HCT116 (cell line): ENCODE measurements around the gene PDE7B. TPM values are rescaled to one million over a fixed set of nuclear protein-coding genes. Genes with fewer than 3 reads are reported as not detected.

Experiments
- ATAC-seq: fragments of 200-7000 bp; cut with Tn5 transposase; 2 replicates; pipeline ENCODE4 v1.9.1; 2020; ENCODE audit warnings: mild to moderate bottlenecking, moderate library complexity
- BruUV-seq: library from RNA; stranded (reverse); fragments of 400-500 nt; replicated peaks from 2 replicates; lab custom pipeline; 2021; lab: Mats Ljungman, UMichigan
- CTCF ChIA-PET: fragments of 300-600 bp; sonication (Branson Sonifier 250); formaldehyde crosslinking; loops from one replicate; lab custom pipeline; 2021; ENCODE audit warnings: antibody characterized with exemption; lab: Charles Lee
- POLR2A ChIA-PET: fragments of 300-600, 350-600 bp; sonication (Branson Sonifier 250); formaldehyde crosslinking; loops from one replicate; lab custom pipeline; 2021; ENCODE audit warnings: antibody characterized with exemption; lab: Charles Lee
- RAD21 ChIA-PET, 2 experiments: fragments of 300-600 bp; sonication (Branson Sonifier 250); formaldehyde crosslinking; loops; one replicate each; lab custom pipeline; 2023; ENCODE audit warnings: low total read pairs in 2 of 2; ENCODE audit not compliant: uncharacterized antibody in 2 of 2, unreplicated experiment in 2 of 2, low non-redundant PET in 1 of 2; lab: Charles Lee
- DNase-seq: peaks from one replicate; pipeline ENCODE4 v3.0.0-alpha.2; 2010; ENCODE audit warnings: low read depth, low spot score
- H2AFZ ChIP-seq: fragments of 200-600 bp; shearing (Covaris generic), sonication (generic); 2 replicates; pipeline ENCODE4 v1.6.1; 2017; ENCODE audit warnings: low read depth, mixed run types, mixed read lengths, antibody characterized with exemption, low read length; ENCODE audit not compliant: poor library complexity, severe bottlenecking
- H3K27ac ChIP-seq: 2 replicates; pipeline ENCODE4 v1.5.1; 2012; ENCODE audit warnings: low read depth, low read length
- H3K27me3 ChIP-seq: fragments of 200-600 bp; sonication (generic); 2 replicates; pipeline ENCODE4 v1.6.1; 2016; ENCODE audit warnings: mixed run types, low read length, mixed read lengths; ENCODE audit not compliant: insufficient read depth
- H3K36me3 ChIP-seq, 2 experiments: fragments of 200-500 bp in 1 of 2; fragments of 200-600 bp in 1 of 2; sonication (Bioruptor generic) in 1 of 2; sonication (generic) in 1 of 2; 2 replicates each; pipeline versions ENCODE4 v1.5.1 to v1.6.1; 2014 to 2016; ENCODE audit warnings: low read length in 2 of 2, inconsistent platforms in 1 of 2, mixed read lengths in 1 of 2, mixed run types in 1 of 2; ENCODE audit not compliant: insufficient read depth in 2 of 2, control insufficient read depth in 1 of 2
- H3K4me1 ChIP-seq, 2 experiments: fragments of 200-600 bp in 1 of 2; sonication (generic) in 1 of 2; 2 replicates each; pipeline versions ENCODE4 v1.5.1 to v1.6.1; 2012 to 2017; ENCODE audit warnings: low read length in 2 of 2, inconsistent platforms in 1 of 2, mild to moderate bottlenecking in 1 of 2, mixed read lengths in 1 of 2, mixed run types in 1 of 2, moderate library complexity in 1 of 2; ENCODE audit not compliant: insufficient read depth in 2 of 2, control insufficient read depth in 1 of 2
- H3K4me2 ChIP-seq: fragments of 200-600 bp; sonication (generic); 2 replicates; pipeline ENCODE4 v1.6.1; 2017; ENCODE audit warnings: mixed run types, low read length, mixed read lengths
- H3K4me3 ChIP-seq, 2 experiments: fragments of 200-600 bp in 1 of 2; sonication (generic) in 1 of 2; replicated peaks in 1 of 2; 2 replicates each; pipeline ENCODE4 v1.5.1; 2011 to 2016; ENCODE audit warnings: low read length in 2 of 2, control low read depth in 1 of 2, low read depth in 1 of 2, mild to moderate bottlenecking in 1 of 2, mixed read lengths in 1 of 2, mixed run types in 1 of 2
- H3K79me2 ChIP-seq: fragments of 200-600 bp; sonication (generic); 2 replicates; pipeline ENCODE4 v1.6.1; 2017; ENCODE audit warnings: mild to moderate bottlenecking, mixed run types, low read length, moderate library complexity, mixed read lengths; ENCODE audit not compliant: insufficient read depth
- H3K9ac ChIP-seq: fragments of 200-600 bp; sonication (generic); 2 replicates; pipeline ENCODE4 v1.6.1; 2016; ENCODE audit warnings: low read length, mixed read lengths
- H3K9me2 ChIP-seq: fragments of 200-600 bp; sonication (generic), shearing (Covaris generic); 2 replicates; pipeline ENCODE4 v1.6.1; 2017; ENCODE audit warnings: mixed run types, mild to moderate bottlenecking, moderate library complexity; ENCODE audit not compliant: insufficient read depth
- H3K9me3 ChIP-seq, 2 experiments: fragments of 200-500 bp in 1 of 2; fragments of 200-600 bp in 1 of 2; sonication (Bioruptor generic) in 1 of 2; sonication (generic) in 1 of 2; 2 replicates each; pipeline ENCODE4 v1.6.1; 2014 to 2017; ENCODE audit warnings: low read length in 2 of 2, mixed read lengths in 2 of 2, inconsistent platforms in 1 of 2, low read depth in 1 of 2, mild to moderate bottlenecking in 1 of 2, mixed run types in 1 of 2, moderate library complexity in 1 of 2; ENCODE audit not compliant: control insufficient read depth in 1 of 2, insufficient read depth in 1 of 2
- H4K20me1 ChIP-seq: fragments of 200-600 bp; sonication (generic), shearing (Covaris generic); 2 replicates; pipeline ENCODE4 v1.6.1; 2017; ENCODE audit warnings: mixed run types, mild to moderate bottlenecking, moderate library complexity; ENCODE audit not compliant: insufficient read depth
- CBX3 ChIP-seq: IDR thresholded peaks from 2 replicates; pipeline ENCODE4 v1.6.1; 2012; ENCODE audit warnings: low read depth
- POLR2A ChIP-seq: IDR thresholded peaks from 2 replicates; pipeline ENCODE4 v1.7.0; 2011; ENCODE audit warnings: borderline replicate concordance; ENCODE audit not compliant: insufficient read depth, insufficient read length; ENCODE audit errors: extremely low read depth
- intact Hi-C: fragments of 100-400 bp; cut with micrococcal nuclease; formaldehyde crosslinking; loops from 2 replicates; pipeline ENCODE4 v1.10.0; 2022
- total RNA-seq: library from RNA; stranded (reverse); gene quantifications from one replicate; pipeline ENCODE4 v1.2.1, GENCODE V29; 2021; ENCODE audit not compliant: unreplicated experiment
- TF ChIP-seq, protein P1 (sequence below), 3 experiments: fragments of 200-600 bp in 1 of 3; sonication (generic) in 1 of 3; IDR thresholded peaks in 2 of 3; conservative IDR thresholded peaks in 1 of 3; 2 replicates each; pipeline ENCODE4 v1.5.1; 2012 to 2017; ENCODE audit warnings: low read depth in 2 of 3, low read length in 2 of 3, antibody characterized with exemption in 1 of 3, borderline replicate concordance in 1 of 3, control low read depth in 1 of 3, mild to moderate bottlenecking in 1 of 3, mixed read lengths in 1 of 3, mixed run types in 1 of 3, moderate library complexity in 1 of 3; ENCODE audit not compliant: insufficient read depth in 1 of 3
- TF ChIP-seq, protein P2 (sequence below): IDR thresholded peaks from 2 replicates; pipeline ENCODE4 v1.6.1; 2012

PDE7B gene
- total RNA-seq, 1 experiment from 2014 or later, result 0.61 TPM

DNA sequence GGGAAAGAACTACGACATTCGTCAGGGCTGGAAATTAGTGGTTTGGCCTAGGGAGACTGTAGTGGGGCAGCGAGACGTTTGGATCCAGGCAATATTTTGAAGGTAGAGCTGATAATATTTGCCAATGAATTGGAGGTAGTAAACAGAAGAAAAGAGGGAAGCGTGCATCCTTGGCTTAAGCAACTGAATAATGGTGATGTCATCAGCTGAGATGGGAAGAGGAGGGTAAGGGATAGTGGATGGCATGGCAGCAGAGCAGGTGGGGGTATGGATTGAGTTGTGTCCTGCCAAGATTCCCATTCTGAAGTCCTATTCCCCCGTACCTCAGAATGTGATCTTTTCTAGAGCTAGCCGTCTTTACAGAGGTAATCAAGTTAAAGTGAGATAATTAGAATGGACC lies 119.2 kb downstream of the PDE7B start:
- DNase-seq (no peak), ATAC-seq (no peak)
- Histone ChIP-seq H3K27ac (no peak overlapping the region), H4K20me1 (no peaks in the 10 kb centered on the region), H3K79me2 (no peaks in the 10 kb centered on the region), H3K4me3 (no peak overlapping the region), H3K4me1 (no peaks in the 10 kb centered on the region), H3K27me3 (no peaks in the 10 kb centered on the region), H3K36me3 (no peaks in the 10 kb centered on the region), H2AFZ (no peak overlapping the region), H3K4me2 (no peak overlapping the region), H3K9me3 (no peaks in the 10 kb centered on the region), H3K9me2 (no peaks in the 10 kb centered on the region; the same call in 1 of the 2 replicates), H3K9ac (no peak overlapping the region)
- ChIA-PET RAD21 (no interaction called here), POLR2A (no interaction called here), CTCF (no interaction called here)
- TF ChIP-seq POLR2A, result no peak
- TF ChIP-seq, protein P1, sequence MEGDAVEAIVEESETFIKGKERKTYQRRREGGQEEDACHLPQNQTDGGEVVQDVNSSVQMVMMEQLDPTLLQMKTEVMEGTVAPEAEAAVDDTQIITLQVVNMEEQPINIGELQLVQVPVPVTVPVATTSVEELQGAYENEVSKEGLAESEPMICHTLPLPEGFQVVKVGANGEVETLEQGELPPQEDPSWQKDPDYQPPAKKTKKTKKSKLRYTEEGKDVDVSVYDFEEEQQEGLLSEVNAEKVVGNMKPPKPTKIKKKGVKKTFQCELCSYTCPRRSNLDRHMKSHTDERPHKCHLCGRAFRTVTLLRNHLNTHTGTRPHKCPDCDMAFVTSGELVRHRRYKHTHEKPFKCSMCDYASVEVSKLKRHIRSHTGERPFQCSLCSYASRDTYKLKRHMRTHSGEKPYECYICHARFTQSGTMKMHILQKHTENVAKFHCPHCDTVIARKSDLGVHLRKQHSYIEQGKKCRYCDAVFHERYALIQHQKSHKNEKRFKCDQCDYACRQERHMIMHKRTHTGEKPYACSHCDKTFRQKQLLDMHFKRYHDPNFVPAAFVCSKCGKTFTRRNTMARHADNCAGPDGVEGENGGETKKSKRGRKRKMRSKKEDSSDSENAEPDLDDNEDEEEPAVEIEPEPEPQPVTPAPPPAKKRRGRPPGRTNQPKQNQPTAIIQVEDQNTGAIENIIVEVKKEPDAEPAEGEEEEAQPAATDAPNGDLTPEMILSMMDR (IDR thresholded peaks at IDR 0.05 in 2 of 3, conservative IDR thresholded peaks at IDR 0.05 in 1 of 3; ENCODE audit: borderline replicate concordance in 1 of 3, insufficient read depth in 1 of 3, low read depth in 2 of 3, low read length in 2 of 3), result no peak
- TF ChIP-seq, protein P2, sequence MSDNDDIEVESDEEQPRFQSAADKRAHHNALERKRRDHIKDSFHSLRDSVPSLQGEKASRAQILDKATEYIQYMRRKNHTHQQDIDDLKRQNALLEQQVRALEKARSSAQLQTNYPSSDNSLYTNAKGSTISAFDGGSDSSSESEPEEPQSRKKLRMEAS, result no peak
- intact Hi-C loops, result no loop called here
- no TSS peak for BruUV-seq

DNA sequence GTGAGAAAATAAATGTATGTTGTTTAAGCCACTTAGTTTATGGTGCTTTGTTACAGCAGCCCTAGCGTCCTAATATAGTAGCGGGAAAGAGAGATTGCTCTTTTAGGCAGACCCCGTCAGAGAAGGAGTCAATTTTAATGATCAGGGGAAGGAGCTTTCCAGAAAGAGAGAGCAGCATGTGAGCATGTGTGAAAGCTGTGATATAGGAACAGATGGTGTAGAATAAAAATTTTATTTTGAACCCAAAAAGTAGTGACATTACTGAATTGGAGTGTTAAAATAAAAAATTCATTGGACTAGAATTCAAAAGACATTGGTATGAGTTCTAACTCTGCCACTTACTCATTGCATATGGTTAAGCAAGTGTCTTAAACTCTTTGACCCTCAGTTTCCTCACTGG lies 119.8 kb downstream of the PDE7B start:
- H3K4me2 ChIP-seq, result no peak overlapping the region
- BruUV-seq, result no TSS peak
- ATAC-seq, result no peak
- no peaks in the 10 kb centered on the region for H4K20me1 ChIP-seq
- TF ChIP-seq CBX3, result no peak
- no peak overlapping the region for H2AFZ ChIP-seq
- no peaks in the 10 kb centered on the region for H3K27me3 ChIP-seq
- H3K4me1 ChIP-seq, result no peaks in the 10 kb centered on the region
- no peaks in the 10 kb centered on the region for H3K79me2 ChIP-seq
- intact Hi-C loops, result no loop called here
- no peak for DNase-seq
- H3K27ac ChIP-seq, result no peak overlapping the region
- H3K9me3 ChIP-seq, result no peaks in the 10 kb centered on the region
- H3K4me3 ChIP-seq, result no peak overlapping the region
- no peak overlapping the region for H3K9ac ChIP-seq
- H3K9me2 ChIP-seq, result no peaks in the 10 kb centered on the region; the same call in 1 of the 2 replicates
- ChIA-PET RAD21 (no interaction called here), POLR2A (no interaction called here), CTCF (no interaction called here)
- H3K36me3 ChIP-seq, result no peaks in the 10 kb centered on the region
